Muscle of leg (tissue), 11 donors: ENCODE data around the gene TUBGCP2. TPM values are rescaled to one million over a fixed set of nuclear protein-coding genes. Genes with fewer than 3 reads are reported as not detected.

Source experiments
- DNase-seq: peaks from one replicate; pipeline ENCODE4 v3.0.0; 2013
- H3K27ac ChIP-seq: one replicate; pipeline ENCODE4 v1.5.1; 2013; ENCODE audit warnings: mild to moderate bottlenecking, low read length, control low read depth
- H3K27me3 ChIP-seq: one replicate; pipeline ENCODE4 v1.6.1; 2013; ENCODE audit warnings: low read length; ENCODE audit not compliant: control insufficient read depth, insufficient read depth
- H3K36me3 ChIP-seq: one replicate; pipeline ENCODE4 v1.6.1; 2013; ENCODE audit warnings: low read length; ENCODE audit not compliant: control insufficient read depth, insufficient read depth
- H3K4me1 ChIP-seq: one replicate; pipeline ENCODE4 v1.6.1; 2013; ENCODE audit warnings: low read length; ENCODE audit not compliant: control insufficient read depth, insufficient read depth
- H3K4me3 ChIP-seq: one replicate; pipeline ENCODE4 v1.5.1; 2013; ENCODE audit warnings: low read length, control low read depth
- H3K9me3 ChIP-seq: replicated peaks from 2 replicates; pipeline ENCODE4 v1.6.1; 2013; ENCODE audit warnings: low read depth, low read length; ENCODE audit not compliant: control insufficient read depth
- WGBS: methylation state at CpG from one replicate; pipeline ENCODE4 v1.1.5; 2013; ENCODE audit warnings: missing lambda C conversion rate; ENCODE audit not compliant: insufficient coverage; 5-methylcytosine and 5-hydroxymethylcytosine counted together
- polyA plus RNA-seq, 8 donors: library from polyadenylated mRNA; unstranded; fragments of 120-200 nt; gene quantifications; one replicate each; pipeline versions ENCODE4 v1.2.1 to v1.2.3, GENCODE V29; 2013; ENCODE audit warnings: inconsistent platforms in 1 of 8, low replicate concordance in 1 of 8; ENCODE audit not compliant: insufficient read length in 8 of 8, insufficient read depth in 1 of 8
- total RNA-seq: library from RNA; stranded (reverse); fragments of 120-200 nt; gene quantifications from one replicate; pipeline ENCODE4 v1.2.4, GENCODE V29; 2013

Gene TUBGCP2
- total and polyA plus RNA-seq, 9 donors, result 33.6 to 51.2 (median 39.7) TPM

DNA sequence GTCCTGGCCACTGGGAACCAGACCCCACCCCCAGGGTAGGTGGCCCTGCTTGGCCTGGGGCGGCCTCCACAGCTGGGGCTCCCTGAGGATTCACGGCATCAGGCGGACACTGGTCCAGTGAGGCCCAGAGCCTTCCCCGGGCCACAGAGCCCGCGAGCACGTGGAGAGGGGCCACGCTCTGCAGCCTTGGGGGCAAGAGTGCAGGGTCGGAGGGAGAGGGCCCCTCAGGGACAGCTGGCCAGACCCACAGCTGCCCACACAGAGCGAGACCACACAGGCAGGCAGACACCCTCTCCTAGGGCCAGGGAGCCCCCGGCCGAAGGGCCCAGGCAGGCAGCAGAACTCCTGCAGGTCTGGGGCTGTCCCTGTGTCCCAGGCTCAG, 60.3 kb downstream of the TUBGCP2 start:
- Histone ChIP-seq H3K4me3 (no peak overlapping the region), H3K27me3 (peaks cover 51% of the 10 kb centered on the region), H3K36me3 (no peaks in the 10 kb centered on the region), H3K27ac (no peak overlapping the region), H3K9me3 (no peaks in the 10 kb centered on the region), H3K4me1 (peaks cover 8% of the 10 kb centered on the region)
- WGBS, result 63% methylated on average over 10 of the region's 12 CpGs
- no peak for DNase-seq

DNA sequence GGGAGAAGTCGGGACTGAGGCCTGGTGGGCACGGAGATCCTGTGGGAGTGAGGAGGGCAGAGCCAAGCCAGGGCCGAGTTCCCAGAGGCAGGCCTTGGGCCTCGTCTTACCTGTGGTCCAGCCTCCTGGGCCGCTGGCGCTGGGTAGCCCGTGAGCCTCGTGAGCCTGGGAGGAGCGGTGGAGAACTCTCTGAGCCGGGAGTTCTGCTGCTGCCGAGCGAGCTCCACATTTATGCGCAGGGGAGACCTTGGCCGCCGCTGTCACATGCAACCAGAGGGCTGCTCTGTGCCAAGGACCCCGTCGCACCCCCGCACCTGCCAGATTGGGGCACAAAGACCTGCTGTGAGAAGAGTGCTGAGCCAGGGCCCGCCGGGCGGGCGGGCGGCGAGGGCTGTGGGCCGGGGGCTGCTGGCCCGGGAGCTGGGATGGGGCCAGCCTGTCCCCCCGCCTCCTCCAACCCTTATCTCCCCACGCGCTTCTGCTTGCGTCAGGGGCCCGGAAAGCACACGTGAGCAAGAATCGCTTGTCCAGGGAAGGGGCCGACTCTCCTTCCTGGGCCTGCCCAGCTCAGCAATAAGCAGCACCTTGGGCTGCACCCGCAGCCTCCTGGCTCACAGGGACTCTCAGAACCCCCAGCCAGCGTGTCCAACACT, 60.9 kb downstream of the TUBGCP2 start:
- Histone ChIP-seq H3K4me1 (peaks cover 8% of the 10 kb centered on the region), H3K36me3 (no peaks in the 10 kb centered on the region), H3K27ac (no peak overlapping the region), H3K27me3 (peaks cover 56% of the 10 kb centered on the region), H3K9me3 (no peaks in the 10 kb centered on the region), H3K4me3 (no peak overlapping the region)
- 71% methylated on average over 32 of the region's 36 CpGs for WGBS
- no peak for DNase-seq

DNA sequence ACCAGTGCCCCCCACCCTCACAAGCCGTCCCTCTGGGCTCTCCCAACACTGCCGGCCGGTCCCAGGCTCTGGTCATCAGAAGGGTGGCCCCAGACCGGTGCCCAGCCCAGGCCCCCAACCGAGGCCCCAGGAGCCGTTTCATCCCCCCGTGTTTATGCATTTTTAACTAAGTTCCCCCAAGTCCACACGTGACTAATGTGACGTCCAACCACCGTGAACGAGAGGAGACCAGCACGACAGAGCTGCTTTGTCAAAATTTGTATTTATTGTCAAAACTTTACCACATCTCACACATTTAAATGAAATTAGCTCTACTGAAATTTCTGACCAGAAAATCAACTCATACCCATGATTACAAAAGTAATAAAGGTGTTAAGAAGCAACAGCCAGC, 62.4 kb downstream of the TUBGCP2 start:
- H3K9me3 ChIP-seq, result no peaks in the 10 kb centered on the region
- no peaks in the 10 kb centered on the region for H3K36me3 ChIP-seq
- no peak overlapping the region for H3K4me3 ChIP-seq
- no peak for DNase-seq
- H3K27ac ChIP-seq, result no peak overlapping the region
- 35% methylated on average over 11 of the region's 12 CpGs for WGBS
- H3K4me1 ChIP-seq, result peaks cover 3% of the 10 kb centered on the region
- H3K27me3 ChIP-seq, result peaks cover 68% of the 10 kb centered on the region

DNA sequence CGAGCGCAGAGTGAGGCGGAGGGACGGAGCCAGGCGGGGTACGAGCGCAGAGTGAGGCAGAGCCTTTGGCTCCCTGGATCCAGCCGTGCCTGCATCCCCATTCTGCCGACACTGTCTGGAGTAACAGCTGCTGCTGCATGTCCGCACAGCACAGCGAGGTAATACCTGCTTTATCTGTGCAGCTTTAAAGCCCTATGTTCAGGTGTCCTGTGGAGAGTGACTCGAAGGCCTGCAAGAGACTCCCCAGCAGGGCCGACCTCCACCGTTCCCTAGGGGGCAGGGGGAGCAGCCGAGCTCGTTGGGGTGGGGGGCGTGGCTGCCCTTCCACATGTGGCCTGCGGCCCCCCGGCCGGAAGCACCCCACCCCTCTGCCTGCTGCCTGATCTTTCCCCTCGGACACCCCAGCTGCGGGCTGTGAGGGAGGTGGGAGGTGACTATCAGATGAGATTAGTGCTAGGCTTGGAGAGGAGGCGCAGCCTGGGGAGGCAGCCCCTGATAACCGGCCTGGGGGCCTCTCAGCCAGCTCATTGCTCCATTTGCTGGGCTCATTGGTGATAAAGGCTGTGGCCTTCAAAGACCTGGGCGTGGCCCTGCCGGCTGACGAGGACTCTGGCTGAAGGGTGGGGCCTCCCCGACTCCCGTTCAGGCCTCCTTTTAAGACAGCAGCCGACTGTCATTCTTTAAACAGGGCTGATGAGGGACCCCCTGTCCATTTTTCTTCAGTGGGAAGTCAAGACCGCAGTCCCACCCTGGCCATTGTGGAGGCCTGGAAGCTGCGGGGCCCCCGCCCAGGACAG, 63.0 kb downstream of the TUBGCP2 start:
- no peaks in the 10 kb centered on the region for H3K9me3 ChIP-seq
- DNase-seq, result no peak
- peaks cover 3% of the 10 kb centered on the region for H3K4me1 ChIP-seq
- no peak overlapping the region for H3K4me3 ChIP-seq
- H3K27ac ChIP-seq, result no peak overlapping the region
- H3K27me3 ChIP-seq, result peaks cover 70% of the 10 kb centered on the region
- 49% methylated on average over 23 of the region's 33 CpGs for WGBS
- no peaks in the 10 kb centered on the region for H3K36me3 ChIP-seq

GRCh38 chr10:133243593-133243992, 65.1 kb downstream of the TUBGCP2 start:
- Histone ChIP-seq H3K36me3 (no peaks in the 10 kb centered on the region), H3K4me1 (peaks cover 3% of the 10 kb centered on the region), H3K27me3 (peaks cover 79% of the 10 kb centered on the region), H3K4me3 (no peak overlapping the region), H3K27ac (no peak overlapping the region), H3K9me3 (no peaks in the 10 kb centered on the region)
- WGBS, result 42% methylated on average over 14 of the region's 14 CpGs
- no peak for DNase-seq

GRCh38 chr10:133242611-133243356, 65.9 kb downstream of the TUBGCP2 start:
- 69% methylated on average over 27 of the region's 27 CpGs for WGBS
- Histone ChIP-seq H3K9me3 (no peaks in the 10 kb centered on the region), H3K4me3 (no peak overlapping the region), H3K36me3 (no peaks in the 10 kb centered on the region), H3K4me1 (peaks cover 7% of the 10 kb centered on the region), H3K27ac (no peak overlapping the region), H3K27me3 (peaks cover 85% of the 10 kb centered on the region)
- DNase-seq, result no peak

- no peak overlapping the region for H3K4me3 ChIP-seq
- peaks cover 13% of the 10 kb centered on the region for H3K4me1 ChIP-seq
- H3K27me3 ChIP-seq, result peaks cover 92% of the 10 kb centered on the region
- no peaks in the 10 kb centered on the region for H3K9me3 ChIP-seq
- no peak for DNase-seq
- no peak overlapping the region for H3K27ac ChIP-seq
- no peaks in the 10 kb centered on the region for H3K36me3 ChIP-seq
- 61% methylated on average over 25 of the region's 25 CpGs for WGBS
These were observed 67.0 kb downstream of the TUBGCP2 start for GRCh38 chr10:133241501-133242205.

GRCh38 chr10:133239990-133240389, 68.7 kb downstream of the TUBGCP2 start:
- WGBS, result 87% methylated on average over 11 of the region's 15 CpGs
- H3K27ac ChIP-seq, result no peak overlapping the region
- no peak for DNase-seq
- no peaks in the 10 kb centered on the region for H3K36me3 ChIP-seq
- H3K4me3 ChIP-seq, result no peak overlapping the region
- H3K4me1 ChIP-seq, result peaks cover 13% of the 10 kb centered on the region
- no peaks in the 10 kb centered on the region for H3K9me3 ChIP-seq
- H3K27me3 ChIP-seq, result peaks cover 92% of the 10 kb centered on the region

DNA sequence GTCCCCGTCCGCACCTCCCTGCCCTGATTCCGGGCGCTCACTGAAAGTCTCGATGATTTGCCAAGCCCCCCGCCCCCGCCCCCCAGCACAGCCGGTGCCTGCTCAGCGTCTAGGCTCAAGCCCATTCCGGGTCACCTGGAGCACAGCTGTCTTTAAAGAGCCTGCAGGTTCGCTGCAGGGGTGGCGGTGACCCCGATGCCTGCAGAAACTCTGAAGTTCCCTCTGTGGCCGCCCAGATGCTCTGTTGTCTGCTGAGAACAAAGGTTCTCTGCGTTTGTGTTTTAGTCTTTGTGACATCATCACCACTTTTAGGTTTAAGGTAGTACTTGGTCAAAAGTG, 70.2 kb downstream of the TUBGCP2 start:
- DNase-seq, result no peak
- Histone ChIP-seq H3K4me3 (no peak overlapping the region), H3K9me3 (no peaks in the 10 kb centered on the region), H3K4me1 (peaks cover 13% of the 10 kb centered on the region), H3K36me3 (no peaks in the 10 kb centered on the region), H3K27ac (no peak overlapping the region), H3K27me3 (peaks cover 88% of the 10 kb centered on the region)
- 11% methylated on average over 14 of the region's 15 CpGs for WGBS
